SK-N-SH treated with all-trans-retinoic acid at 6 μM for 48 hours (cell line): ENCODE data around the gene CDC42EP3.
A peak's percentile ranks its signal among the peaks of the same experiment; 100 is the strongest.

Source experiments
- CREB5 ChIP-seq: fragments of 250-450 bp; sonication (Bioruptor Pico); IDR thresholded peaks from 2 replicates; pipeline ENCODE4 v1.5.1; 2020; ENCODE audit warnings: low read depth, mild to moderate bottlenecking, moderate library complexity
- CSDC2 ChIP-seq: fragments of 250-450 bp; sonication (Bioruptor Pico); IDR thresholded peaks from 2 replicates; pipeline ENCODE4 v1.5.0; 2020; ENCODE audit warnings: mild to moderate bottlenecking, moderate library complexity
- CSRNP3 ChIP-seq: fragments of 250-450 bp; sonication (Bioruptor Pico); IDR thresholded peaks from 2 replicates; pipeline ENCODE4 v1.5.1; 2021; ENCODE audit warnings: mild to moderate bottlenecking, moderate library complexity
- GLIS3 ChIP-seq: fragments of 250-450 bp; sonication (Bioruptor Pico); IDR thresholded peaks from 2 replicates; pipeline ENCODE4 v1.5.0; 2020; ENCODE audit warnings: mild to moderate bottlenecking, moderate library complexity
- ISL1 ChIP-seq: fragments of 250-450 bp; sonication (Bioruptor Pico); IDR thresholded peaks from 2 replicates; pipeline ENCODE4 v2.1.2; 2022; ENCODE audit warnings: mild to moderate bottlenecking, moderate library complexity
- PPARA ChIP-seq: fragments of 250-450 bp; sonication (Bioruptor Pico); IDR thresholded peaks from 2 replicates; pipeline ENCODE4 v1.5.0; 2020; ENCODE audit warnings: mild to moderate bottlenecking, borderline replicate concordance
- SNAI2 ChIP-seq: fragments of 250-450 bp; sonication (Bioruptor Pico); IDR thresholded peaks from 2 replicates; pipeline ENCODE4 v1.5.0; 2020; ENCODE audit warnings: mild to moderate bottlenecking, moderate library complexity
- TCF4 ChIP-seq: fragments of 250-450 bp; sonication (Bioruptor Pico); IDR thresholded peaks from 2 replicates; pipeline ENCODE4 v1.8.0; 2021; ENCODE audit warnings: mild to moderate bottlenecking, moderate library complexity, borderline replicate concordance
- ZFP3 ChIP-seq: fragments of 250-450 bp; sonication (Bioruptor Pico); IDR thresholded peaks from 2 replicates; pipeline ENCODE4 v1.5.0; 2020; ENCODE audit warnings: mild to moderate bottlenecking, moderate library complexity
- ZFP30 ChIP-seq: fragments of 450-650 bp; formaldehyde crosslinking; IDR thresholded peaks from 2 replicates; pipeline ENCODE4 v1.5.0; 2022; ENCODE audit warnings: mild to moderate bottlenecking, moderate library complexity
- ZNF70 ChIP-seq: fragments of 450-650 bp; formaldehyde crosslinking; IDR thresholded peaks from 2 replicates; pipeline ENCODE4 v1.5.0; 2020; ENCODE audit warnings: mild to moderate bottlenecking, moderate library complexity
- ZNF8 ChIP-seq: fragments of 450-650 bp; formaldehyde crosslinking; IDR thresholded peaks from 2 replicates; pipeline ENCODE4 v1.5.0; 2020; ENCODE audit warnings: mild to moderate bottlenecking, moderate library complexity

GRCh38 chr2:37689751-37690150 lies 18.3 kb upstream of the CDC42EP3 start:
- TF ChIP-seq CSDC2 = 0 out of 2 replicates have a peak, but pooled peaks have one; percentile 46
- TF ChIP-seq PPARA (CRISPR knock-in tag) = no peak
- TF ChIP-seq TCF4 (CRISPR knock-in tag) = no peak
- no peak for TF ChIP-seq ZFP30 (CRISPR knock-in tag)
- TF ChIP-seq ZNF70 = no peak
- TF ChIP-seq CREB5 = no peak
- no peak for TF ChIP-seq ZFP3
- TF ChIP-seq GLIS3 (CRISPR knock-in tag) = no peak
- no peak for TF ChIP-seq ZNF8
- no peak for TF ChIP-seq SNAI2 (CRISPR knock-in tag)
- TF ChIP-seq CSRNP3 = no peak
- no peak for TF ChIP-seq ISL1 (CRISPR knock-in tag)
